ENCODE results near the gene UCK2. TPM values are rescaled to one million over a fixed set of nuclear protein-coding genes. Genes with fewer than 3 reads are reported as not detected.

UCK2 gene
- total and polyA plus RNA-seq, 5 donors = 6.9 to 11.3 (median 9.6) TPM

- DNase-seq (no peak), ATAC-seq (no peak)
- Histone ChIP-seq H3K27me3 (ENCODE audit: control insufficient read depth, insufficient read depth) (no peaks in the 10 kb centered on the region), H3K4me3 (ENCODE audit: low read length) (no peak overlapping the region), H3K9me3 (ENCODE audit: control insufficient read depth, low read length) (no peaks in the 10 kb centered on the region), H3K4me1 (ENCODE audit: control insufficient read depth, insufficient read depth, low read length) (no peaks in the 10 kb centered on the region), H3K27ac (ENCODE audit: low read length) (no peak overlapping the region)
- intact Hi-C loops (cut with DNase I) = no loop called here
- 61% methylated on average over 13 of the region's 13 CpGs for WGBS
Observed at GRCh38 chr1:165816826-165817497, 10.5 kb upstream of the UCK2 start.

GRCh38 chr1:165823552-165824268 lies 3.7 kb upstream of the UCK2 start:
- Histone ChIP-seq H3K9me3 (ENCODE audit: control insufficient read depth, low read length) (no peaks in the 10 kb centered on the region), H3K27me3 (ENCODE audit: control insufficient read depth, insufficient read depth) (no peaks in the 10 kb centered on the region), H3K27ac (ENCODE audit: low read length) (no peak overlapping the region), H3K4me3 (ENCODE audit: low read length) (no peak overlapping the region), H3K4me1 (ENCODE audit: control insufficient read depth, insufficient read depth, low read length) (no peaks in the 10 kb centered on the region)
- ATAC-seq (no peak), DNase-seq (no peak)
- intact Hi-C loops (cut with DNase I) = loop anchor here in 1 of 4 donors (10.0 kb wide), 1 partner anchor 49 kb away; no protein-coding TSS in a partner anchor
- 68% methylated on average over 4 of the region's 4 CpGs for WGBS

- DNase-seq (no peak), ATAC-seq (no peak)
- H3K4me3 ChIP-seq (ENCODE audit: low read length) = no peak overlapping the region
- H3K4me1 ChIP-seq (ENCODE audit: control insufficient read depth, insufficient read depth, low read length) = no peaks in the 10 kb centered on the region
- no peak overlapping the region for H3K27ac ChIP-seq (ENCODE audit: low read length)
- no peaks in the 10 kb centered on the region for H3K27me3 ChIP-seq (ENCODE audit: control insufficient read depth, insufficient read depth)
- H3K9me3 ChIP-seq (ENCODE audit: control insufficient read depth, low read length) = no peaks in the 10 kb centered on the region
- intact Hi-C loops (cut with DNase I) = loop anchor here in 1 of 4 donors (10.0 kb wide), 1 partner anchor 49 kb away; no protein-coding TSS in a partner anchor
- 77% methylated on average over 1 of the region's 1 CpG for WGBS
Observed at GRCh38 chr1:165824269-165824643, 3.2 kb upstream of the UCK2 start.

GRCh38 chr1:165826565-165827267 lies 698 bp upstream of the UCK2 start:
- no peaks in the 10 kb centered on the region for H3K9me3 ChIP-seq (ENCODE audit: control insufficient read depth, low read length)
- ATAC-seq (no peak), DNase-seq (no peak)
- no peaks in the 10 kb centered on the region for H3K27me3 ChIP-seq (ENCODE audit: control insufficient read depth, insufficient read depth)
- WGBS = 18% methylated on average over 10 of the region's 10 CpGs
- no peaks in the 10 kb centered on the region for H3K4me1 ChIP-seq (ENCODE audit: control insufficient read depth, insufficient read depth, low read length)
- H3K4me3 ChIP-seq (ENCODE audit: low read length) = peak overlapping the region; percentile 71
- peak overlapping the region; percentile 41 for H3K27ac ChIP-seq (ENCODE audit: low read length)
- intact Hi-C loops (cut with DNase I) = loop anchor here in 1 of 4 donors (10.0 kb wide), 1 partner anchor 52 kb away; no protein-coding TSS in a partner anchor

- Histone ChIP-seq H3K27ac (ENCODE audit: low read length) (peak overlapping the region; percentile 79), H3K27me3 (ENCODE audit: control insufficient read depth, insufficient read depth) (no peaks in the 10 kb centered on the region), H3K4me1 (ENCODE audit: control insufficient read depth, insufficient read depth, low read length) (peaks cover 4% of the 10 kb centered on the region), H3K9me3 (ENCODE audit: control insufficient read depth, low read length) (no peaks in the 10 kb centered on the region), H3K4me3 (ENCODE audit: low read length) (peak overlapping the region; percentile 71)
- under 1% methylated on average over 49 of the region's 49 CpGs for WGBS
- DNase-seq = peak; percentile 30 to 76 (median 63)
- intact Hi-C loops (cut with DNase I) = loop anchor here in 1 of 4 donors (10.0 kb wide), 1 partner anchor 53 kb away; no protein-coding TSS in a partner anchor
- ATAC-seq = peak; percentile 62 to 67
Observed at GRCh38 chr1:165828103-165828668, 772 bp downstream of the UCK2 start.

- peak overlapping the region; percentile 69 for H3K27ac ChIP-seq (ENCODE audit: low read length)
- ATAC-seq (peak; percentile 41 to 65), DNase-seq (peak; percentile 29 to 69 (median 51))
- WGBS = under 1% methylated on average over 19 of the region's 19 CpGs
- intact Hi-C loops (cut with DNase I) = loop anchor here in 1 of 4 donors (10.0 kb wide), 1 partner anchor 54 kb away; no protein-coding TSS in a partner anchor
- H3K27me3 ChIP-seq (ENCODE audit: control insufficient read depth, insufficient read depth) = no peaks in the 10 kb centered on the region
- H3K9me3 ChIP-seq (ENCODE audit: control insufficient read depth, low read length) = no peaks in the 10 kb centered on the region
- peaks cover 4% of the 10 kb centered on the region for H3K4me1 ChIP-seq (ENCODE audit: control insufficient read depth, insufficient read depth, low read length)
- H3K4me3 ChIP-seq (ENCODE audit: low read length) = peak overlapping the region; percentile 71
Observed at GRCh38 chr1:165828669-165829329, 1.4 kb downstream of the UCK2 start.

GRCh38 chr1:165829888-165830287 lies 2.5 kb downstream of the UCK2 start:
- Histone ChIP-seq H3K27me3 (ENCODE audit: control insufficient read depth, insufficient read depth) (no peaks in the 10 kb centered on the region), H3K4me1 (ENCODE audit: control insufficient read depth, insufficient read depth, low read length) (peaks cover 5% of the 10 kb centered on the region), H3K27ac (ENCODE audit: low read length) (no peak overlapping the region), H3K9me3 (ENCODE audit: control insufficient read depth, low read length) (no peaks in the 10 kb centered on the region), H3K4me3 (ENCODE audit: low read length) (no peak overlapping the region)
- 94% methylated on average over 4 of the region's 4 CpGs for WGBS
- ATAC-seq (no peak), DNase-seq (no peak)
- intact Hi-C loops (cut with DNase I) = loop anchor here in 1 of 4 donors (10.0 kb wide), 1 partner anchor 55 kb away; no protein-coding TSS in a partner anchor

GRCh38 chr1:165831146-165831545 lies 3.7 kb downstream of the UCK2 start:
- H3K27me3 ChIP-seq (ENCODE audit: control insufficient read depth, insufficient read depth) = no peaks in the 10 kb centered on the region
- intact Hi-C loops (cut with DNase I) = no loop called here
- 95% methylated on average over 3 of the region's 3 CpGs for WGBS

GRCh38 chr1:165832902-165833301 lies 5.5 kb downstream of the UCK2 start:
- WGBS = 74% methylated on average over 9 of the region's 9 CpGs
- Histone ChIP-seq H3K27ac (ENCODE audit: low read length) (no peak overlapping the region), H3K4me1 (ENCODE audit: control insufficient read depth, insufficient read depth, low read length) (peaks cover 13% of the 10 kb centered on the region), H3K4me3 (ENCODE audit: low read length) (no peak overlapping the region), H3K27me3 (ENCODE audit: control insufficient read depth, insufficient read depth) (no peaks in the 10 kb centered on the region), H3K9me3 (ENCODE audit: control insufficient read depth, low read length) (no peaks in the 10 kb centered on the region)
- no peak for ATAC-seq
- intact Hi-C loops (cut with DNase I) = no loop called here
- DNase-seq = no peak

More at GRCh38 chr1:165831146-165831545, 3.7 kb downstream of the UCK2 start:
- Histone ChIP-seq H3K4me3 (ENCODE audit: low read length) (no peak overlapping the region), H3K9me3 (ENCODE audit: control insufficient read depth, low read length) (no peaks in the 10 kb centered on the region), H3K27ac (ENCODE audit: low read length) (no peak overlapping the region), H3K4me1 (ENCODE audit: control insufficient read depth, insufficient read depth, low read length) (peaks cover 7% of the 10 kb centered on the region)
- DNase-seq (no peak), ATAC-seq (no peak)

- WGBS = 78% methylated on average over 2 of the region's 2 CpGs
- H3K27me3 ChIP-seq (ENCODE audit: control insufficient read depth, insufficient read depth) = no peaks in the 10 kb centered on the region
Observed at GRCh38 chr1:165833358-165833757, 5.9 kb downstream of the UCK2 start.

More at GRCh38 chr1:165833358-165833757, 5.9 kb downstream of the UCK2 start:
- H3K4me3 ChIP-seq (ENCODE audit: low read length) = no peak overlapping the region
- DNase-seq (no peak), ATAC-seq (no peak)
- H3K27ac ChIP-seq (ENCODE audit: low read length) = no peak overlapping the region
- intact Hi-C loops (cut with DNase I) = no loop called here
- H3K4me1 ChIP-seq (ENCODE audit: control insufficient read depth, insufficient read depth, low read length) = peaks cover 13% of the 10 kb centered on the region
- no peaks in the 10 kb centered on the region for H3K9me3 ChIP-seq (ENCODE audit: control insufficient read depth, low read length)

All from right cardiac atrium (tissue), 5 donors.